Sigmoid colon (tissue), 7 donors: ENCODE data around the gene KIAA2012. TPM values are rescaled to one million over a fixed set of nuclear protein-coding genes. Genes with fewer than 3 reads are reported as not detected.

Experiments
- DNase-seq: peaks from one replicate; pipeline ENCODE4 v3.0.0-alpha.2; 2019
- H3K27ac ChIP-seq, 4 donors: fragments of 200-600 bp; sonication (generic); one replicate each; pipeline ENCODE4 v1.5.1; 2016 to 2019; ENCODE audit warnings: mild to moderate bottlenecking in 1 of 4
- H3K27me3 ChIP-seq, 3 donors: fragments of 200-600 bp; sonication (generic); one replicate each; pipeline ENCODE4 v1.5.1; 2019; ENCODE audit warnings: mild to moderate bottlenecking in 1 of 3
- H3K36me3 ChIP-seq, 4 donors: fragments of 200-600 bp; sonication (generic); one replicate each; pipeline ENCODE4 v1.5.1; 2016 to 2019
- H3K4me1 ChIP-seq, 4 donors: fragments of 200-600 bp; sonication (generic); one replicate each; pipeline ENCODE4 v1.5.1; 2017 to 2019
- H3K4me3 ChIP-seq, 4 donors: fragments of 200-600 bp; sonication (generic); one replicate each; pipeline ENCODE4 v1.5.1; 2017 to 2019; ENCODE audit warnings: mild to moderate bottlenecking in 2 of 4, moderate library complexity in 1 of 4
- H3K9me3 ChIP-seq, 4 donors: fragments of 200-600 bp in 3 of 4; sonication (generic) in 3 of 4; one replicate each; pipeline versions ENCODE4 v1.5.1 to v1.6.1; 2013 to 2019
- CTCF ChIP-seq, 4 experiments: fragments of 450-650 bp in 3 of 4; fragments of 200-600 bp in 1 of 4; IDR thresholded peaks; one replicate each; pipeline ENCODE4 v1.5.1; 2016 to 2019; ENCODE audit warnings: antibody characterized with exemption in 4 of 4, mild to moderate bottlenecking in 3 of 4, moderate library complexity in 2 of 4
- EP300 ChIP-seq, 4 donors: sonication (generic); formaldehyde crosslinking; IDR thresholded peaks; one replicate each; pipeline ENCODE4 v1.6.1; 2017; ENCODE audit warnings: antibody characterized with exemption in 4 of 4
- POLR2A ChIP-seq, 2 donors: fragments of 450-650 bp; IDR thresholded peaks; one replicate each; pipeline ENCODE4 v1.6.1; 2016; ENCODE audit warnings: antibody characterized with exemption in 2 of 2, mild to moderate bottlenecking in 2 of 2, moderate library complexity in 2 of 2
- POLR2AphosphoS5 ChIP-seq, 4 donors: sonication (generic); formaldehyde crosslinking; IDR thresholded peaks; one replicate each; pipeline ENCODE4 v1.6.1; 2017; ENCODE audit warnings: antibody characterized with exemption in 4 of 4
- WGBS, 2 donors: extraction: QIAGEN DNeasy Blood & Tissue Kit; methylation state at CpG; one replicate each; pipeline ENCODE4 v1.1.7; 2013; 5-methylcytosine and 5-hydroxymethylcytosine counted together
- intact Hi-C: fragments of 100-400 bp; cut with DNase I; formaldehyde crosslinking; loops from one replicate; pipeline ENCODE4 v1.15.1; 2023
- polyA plus RNA-seq, 3 donors: library from polyadenylated mRNA; stranded (reverse); fragments of 200-250 nt; gene quantifications; one replicate each; pipeline ENCODE4 v1.2.3, GENCODE V29; 2013
- total RNA-seq, 4 donors: library from RNA; depleted of rRNA; stranded (reverse); fragments of >200 nt; gene quantifications; one replicate each; pipeline ENCODE4 v1.1.0, GENCODE V29; 2016
- donor health status: healthy with polysubstance abuse.
- donor health status: Bipolar disorder and iron deficiency.
- donor health status: healthy.

Gene KIAA2012
- total and polyA plus RNA-seq, 7 donors, result 0.04 to 0.83 (median 0.16) TPM; not detected in 4

- WGBS, 2 donors, result 50 to 88% methylated on average over 6 of the region's 6 CpGs
- Histone ChIP-seq H3K9me3 (no peaks in the 10 kb centered on the region), H3K4me1 (peaks cover 0 to 27% (median 20%) of the 10 kb centered on the region in 4 donors), H3K27me3 (no peaks in the 10 kb centered on the region), H3K27ac (peak overlapping the region in 3 of 4 donors; percentile 68 to 72 (median 70)), H3K36me3 (no peaks in the 10 kb centered on the region), H3K4me3 (no peak overlapping the region)
- DNase-seq, result no peak
- intact Hi-C loops, result loop anchor here (5.0 kb wide), 2 partner anchors 41 to 49 kb away; no protein-coding TSS in a partner anchor
- TF ChIP-seq CTCF (IDR thresholded peaks at IDR 0.05), result no peak
- no peak for TF ChIP-seq POLR2AphosphoS5 (IDR thresholded peaks at IDR 0.05)
- no peak for TF ChIP-seq EP300 (IDR thresholded peaks at IDR 0.05)
- no peak for TF ChIP-seq POLR2A (IDR thresholded peaks at IDR 0.05)
These were observed 18.4 kb downstream of the KIAA2012 start for GRCh38 chr2:202091476-202091875.

GRCh38 chr2:202094426-202094986, 21.5 kb downstream of the KIAA2012 start:
- peaks cover 0 to 25% (median 20%) of the 10 kb centered on the region in 4 donors for H3K4me1 ChIP-seq
- no peaks in the 10 kb centered on the region for H3K9me3 ChIP-seq
- DNase-seq, result no peak
- intact Hi-C loops, result loop anchor here (5.0 kb wide), 2 partner anchors 38 to 52 kb away; no protein-coding TSS in a partner anchor
- H3K27me3 ChIP-seq, result no peaks in the 10 kb centered on the region
- no peaks in the 10 kb centered on the region for H3K36me3 ChIP-seq
- no peak overlapping the region for H3K4me3 ChIP-seq
- H3K27ac ChIP-seq, result no peak overlapping the region
- TF ChIP-seq POLR2AphosphoS5 (IDR thresholded peaks at IDR 0.05), result no peak
- TF ChIP-seq POLR2A (IDR thresholded peaks at IDR 0.05), result no peak
- no peak for TF ChIP-seq EP300 (IDR thresholded peaks at IDR 0.05)
- TF ChIP-seq CTCF (IDR thresholded peaks at IDR 0.05), result no peak
- WGBS, 2 donors, result 58 to 82% methylated on average over 3 of the region's 3 CpGs

- no peaks in the 10 kb centered on the region for H3K36me3 ChIP-seq
- no peak overlapping the region for H3K4me3 ChIP-seq
- no peak overlapping the region for H3K27ac ChIP-seq
- no peaks in the 10 kb centered on the region for H3K9me3 ChIP-seq
- TF ChIP-seq POLR2AphosphoS5 (IDR thresholded peaks at IDR 0.05) (no peak), CTCF (IDR thresholded peaks at IDR 0.05) (no peak), EP300 (IDR thresholded peaks at IDR 0.05) (no peak), POLR2A (IDR thresholded peaks at IDR 0.05) (no peak)
- H3K4me1 ChIP-seq, result peaks cover 0 to 18% (median 15%) of the 10 kb centered on the region in 4 donors
- no peaks in the 10 kb centered on the region for H3K27me3 ChIP-seq
- intact Hi-C loops, result no loop called here
- no peak for DNase-seq
These were observed 22.2 kb downstream of the KIAA2012 start for GRCh38 chr2:202095235-202095634.

- Histone ChIP-seq H3K4me1 (peaks cover 0 to 3% (median 1%) of the 10 kb centered on the region in 4 donors), H3K27ac (no peak overlapping the region), H3K27me3 (no peaks in the 10 kb centered on the region), H3K4me3 (no peak overlapping the region), H3K36me3 (no peaks in the 10 kb centered on the region), H3K9me3 (no peaks in the 10 kb centered on the region)
- DNase-seq, result no peak
- TF ChIP-seq POLR2A (IDR thresholded peaks at IDR 0.05) (no peak), EP300 (IDR thresholded peaks at IDR 0.05) (no peak), POLR2AphosphoS5 (IDR thresholded peaks at IDR 0.05) (no peak), CTCF (IDR thresholded peaks at IDR 0.05) (no peak)
- 61 to 79% methylated on average over 3 of the region's 3 CpGs for WGBS, 2 donors
- intact Hi-C loops, result no loop called here
These were observed 23.7 kb downstream of the KIAA2012 start for GRCh38 chr2:202096736-202097135.

- Histone ChIP-seq H3K27ac (no peak overlapping the region), H3K9me3 (no peaks in the 10 kb centered on the region), H3K4me1 (peaks cover 0 to 3% (median 0%) of the 10 kb centered on the region in 4 donors), H3K27me3 (no peaks in the 10 kb centered on the region), H3K4me3 (no peak overlapping the region), H3K36me3 (no peaks in the 10 kb centered on the region)
- DNase-seq, result no peak
- WGBS, 2 donors, result 83 to 86% methylated on average over 3 of the region's 3 CpGs
- no peak for TF ChIP-seq POLR2A (IDR thresholded peaks at IDR 0.05)
- TF ChIP-seq POLR2AphosphoS5 (IDR thresholded peaks at IDR 0.05), result no peak
- TF ChIP-seq EP300 (IDR thresholded peaks at IDR 0.05), result no peak
- no peak for TF ChIP-seq CTCF (IDR thresholded peaks at IDR 0.05)
- intact Hi-C loops, result no loop called here
These were observed 25.2 kb downstream of the KIAA2012 start for GRCh38 chr2:202098291-202098690.
